Ishikawa (cell line): ENCODE results near the gene KRI1.

Experiments
- EGR1 ChIP-seq: IDR thresholded peaks from 2 replicates; pipeline ENCODE4 v1.6.1; 2012
- EP300 ChIP-seq: IDR thresholded peaks from 2 replicates; pipeline ENCODE4 v1.6.1; 2012; ENCODE audit warnings: borderline replicate concordance
- MAX ChIP-seq: IDR thresholded peaks from 2 replicates; pipeline ENCODE4 v1.6.1; 2012
- RAD21 ChIP-seq: IDR thresholded peaks from 2 replicates; pipeline ENCODE4 v1.6.1; 2012; ENCODE audit warnings: low read depth
- TAF1 ChIP-seq: IDR thresholded peaks from 2 replicates; pipeline ENCODE4 v1.6.1; 2012; ENCODE audit warnings: low read depth, mild to moderate bottlenecking
- TEAD4 ChIP-seq: IDR thresholded peaks from 2 replicates; pipeline ENCODE4 v1.6.1; 2012
- YY1 ChIP-seq: IDR thresholded peaks from 2 replicates; pipeline ENCODE4 v1.6.1; 2012; ENCODE audit warnings: low read depth

DNA sequence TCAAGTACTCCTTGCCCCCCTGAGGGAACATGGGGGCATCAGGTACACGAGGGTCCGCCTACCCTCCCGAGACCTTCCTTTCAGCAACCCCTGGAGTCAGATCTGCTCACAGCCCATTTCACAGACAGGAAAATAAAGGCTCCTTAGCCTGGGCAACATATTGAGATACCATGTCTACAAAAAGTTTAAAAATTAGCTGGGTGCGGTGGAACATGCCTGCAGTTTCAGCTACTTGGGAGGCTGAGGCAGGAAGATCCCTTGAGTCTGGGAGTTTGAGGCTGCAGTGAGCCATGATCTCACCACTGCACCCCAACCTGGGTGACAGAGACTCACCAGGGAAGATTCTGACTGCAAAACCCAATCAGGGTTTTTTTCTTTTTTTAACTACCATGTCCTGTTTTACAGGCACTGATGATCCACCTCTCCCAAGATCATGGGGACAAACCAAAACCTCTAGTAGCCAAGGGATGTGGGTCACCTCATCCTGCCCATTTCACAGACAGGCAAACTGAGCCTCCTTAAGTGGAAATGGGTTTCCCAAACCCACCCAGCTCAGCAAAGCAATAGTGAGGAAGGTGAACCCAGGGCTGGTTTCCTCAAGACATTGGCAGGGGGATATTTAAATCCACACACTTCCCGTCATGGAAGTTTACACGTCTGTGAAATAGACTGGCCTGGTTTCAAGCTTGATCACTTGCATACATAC is 9.4 kb upstream of the KRI1 start:
- TF ChIP-seq YY1 (no peak), TAF1 (no peak), RAD21 (no peak), EGR1 (no peak), MAX (no peak), TEAD4 (no peak), EP300 (no peak)
